ENCODE results near the gene AFM.
"Not testable (repeated sequence)": the region's sequence is repeated elsewhere in the genome, so short reads cannot be mapped to it uniquely, and the experiment has no call there.

The AFM gene

DNA sequence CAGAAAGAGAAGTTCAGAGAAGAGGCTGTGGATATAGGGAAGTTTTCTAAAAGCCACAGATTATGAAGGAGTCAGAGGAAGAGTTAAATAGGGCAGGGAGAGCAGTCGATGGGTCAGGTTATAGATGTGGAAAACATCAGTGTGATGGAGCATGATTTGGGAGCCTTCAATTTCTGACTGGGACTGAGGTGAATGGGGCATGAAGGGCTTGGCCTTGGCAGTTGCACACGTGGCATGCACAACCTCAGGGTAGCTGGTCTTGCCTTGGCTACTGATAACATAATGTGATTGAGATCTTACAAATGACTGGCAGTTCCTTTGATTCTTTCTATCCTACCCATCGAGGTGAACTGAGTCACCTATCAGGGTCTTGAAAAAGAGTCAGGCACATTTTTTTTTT is 59.7 kb downstream of the AFM start:
- TF ChIP-seq, protein P1, sequence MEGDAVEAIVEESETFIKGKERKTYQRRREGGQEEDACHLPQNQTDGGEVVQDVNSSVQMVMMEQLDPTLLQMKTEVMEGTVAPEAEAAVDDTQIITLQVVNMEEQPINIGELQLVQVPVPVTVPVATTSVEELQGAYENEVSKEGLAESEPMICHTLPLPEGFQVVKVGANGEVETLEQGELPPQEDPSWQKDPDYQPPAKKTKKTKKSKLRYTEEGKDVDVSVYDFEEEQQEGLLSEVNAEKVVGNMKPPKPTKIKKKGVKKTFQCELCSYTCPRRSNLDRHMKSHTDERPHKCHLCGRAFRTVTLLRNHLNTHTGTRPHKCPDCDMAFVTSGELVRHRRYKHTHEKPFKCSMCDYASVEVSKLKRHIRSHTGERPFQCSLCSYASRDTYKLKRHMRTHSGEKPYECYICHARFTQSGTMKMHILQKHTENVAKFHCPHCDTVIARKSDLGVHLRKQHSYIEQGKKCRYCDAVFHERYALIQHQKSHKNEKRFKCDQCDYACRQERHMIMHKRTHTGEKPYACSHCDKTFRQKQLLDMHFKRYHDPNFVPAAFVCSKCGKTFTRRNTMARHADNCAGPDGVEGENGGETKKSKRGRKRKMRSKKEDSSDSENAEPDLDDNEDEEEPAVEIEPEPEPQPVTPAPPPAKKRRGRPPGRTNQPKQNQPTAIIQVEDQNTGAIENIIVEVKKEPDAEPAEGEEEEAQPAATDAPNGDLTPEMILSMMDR (IDR thresholded peaks at IDR 0.05; ENCODE audit: insufficient read depth, low read length, poor library complexity, severe bottlenecking), result no peak

DNA sequence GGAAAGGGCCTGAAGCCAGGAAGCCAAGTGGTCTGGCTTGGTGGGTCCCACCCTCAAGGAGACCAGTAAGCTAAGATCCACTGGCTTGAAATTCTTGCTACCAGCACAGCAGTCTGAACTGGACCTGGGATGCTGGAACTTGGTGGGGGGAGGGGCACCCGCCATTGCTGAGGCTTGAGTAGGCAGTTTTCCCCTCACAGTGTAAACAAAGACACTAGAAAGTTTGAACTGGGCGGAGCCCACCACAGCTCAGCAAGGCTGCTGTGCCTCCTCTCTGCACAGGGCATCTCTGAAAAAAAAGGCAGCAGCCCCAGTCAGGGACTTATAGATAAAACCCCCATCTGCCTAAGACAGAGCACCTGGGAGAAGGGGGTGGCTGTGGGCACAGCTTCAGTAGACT is 63.1 kb downstream of the AFM start:
- Histone ChIP-seq H3K4me3 (replicated peaks; ENCODE audit: low read depth, low read length) (no peak overlapping the region), H3K27me3 (replicated peaks; ENCODE audit: control insufficient read depth, insufficient read depth, low read length) (no peaks in the 10 kb centered on the region), H3K36me3 (ENCODE audit: control insufficient read depth, insufficient read depth, low read length) (no peaks in the 10 kb centered on the region)
- TF ChIP-seq, protein P1 (IDR thresholded peaks at IDR 0.05; ENCODE audit: insufficient read depth, low read length, poor library complexity, severe bottlenecking), result no peak
- DNase-seq (ENCODE audit: extremely low read depth, insufficient read length), result no peak

More for the DNA sequence above, 59.7 kb downstream of the AFM start:
- Histone ChIP-seq H3K4me3 (replicated peaks; ENCODE audit: low read depth, low read length) (no peak overlapping the region), H3K36me3 (ENCODE audit: control insufficient read depth, insufficient read depth, low read length) (no peaks in the 10 kb centered on the region), H3K27me3 (replicated peaks; ENCODE audit: control insufficient read depth, insufficient read depth, low read length) (no peaks in the 10 kb centered on the region)
- no peak for DNase-seq (ENCODE audit: extremely low read depth, insufficient read length)

DNA sequence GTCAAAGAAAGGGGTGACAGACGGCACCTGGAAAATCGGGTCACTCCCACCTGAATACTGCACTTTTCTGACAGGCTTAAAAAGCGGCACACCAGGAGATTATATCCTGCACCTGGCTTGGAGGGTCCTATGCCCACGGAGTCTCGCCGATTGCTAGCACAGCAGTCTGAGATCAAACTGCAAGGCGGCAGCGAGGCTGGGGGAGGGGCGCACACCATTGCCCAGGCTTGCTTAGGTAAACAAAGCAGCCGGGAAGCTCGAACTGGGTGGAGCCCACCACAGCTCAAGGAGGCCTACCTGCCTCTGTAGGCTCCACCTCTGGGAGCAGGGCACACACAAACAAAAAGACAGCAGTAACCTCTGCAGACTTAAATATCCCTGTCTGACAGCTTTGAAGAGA is 69.3 kb downstream of the AFM start:
- H3K36me3 ChIP-seq (ENCODE audit: control insufficient read depth, insufficient read depth, low read length); H3K27me3 ChIP-seq (replicated peaks; ENCODE audit: control insufficient read depth, insufficient read depth, low read length); H3K4me3 ChIP-seq (replicated peaks; ENCODE audit: low read depth, low read length); DNase-seq (ENCODE audit: extremely low read depth, insufficient read length): not testable (repeated sequence)
